GM21737 (cell line): ENCODE measurements around the gene GPC6.

ENCODE experiments used
- ATAC-seq: cut with Tn5 transposase; IDR thresholded peaks from one replicate; pipeline ENCODE4 v1.9.1; 2021; ENCODE audit warnings: mild to moderate bottlenecking, moderate library complexity; ENCODE audit not compliant: unreplicated experiment

GPC6 gene

DNA sequence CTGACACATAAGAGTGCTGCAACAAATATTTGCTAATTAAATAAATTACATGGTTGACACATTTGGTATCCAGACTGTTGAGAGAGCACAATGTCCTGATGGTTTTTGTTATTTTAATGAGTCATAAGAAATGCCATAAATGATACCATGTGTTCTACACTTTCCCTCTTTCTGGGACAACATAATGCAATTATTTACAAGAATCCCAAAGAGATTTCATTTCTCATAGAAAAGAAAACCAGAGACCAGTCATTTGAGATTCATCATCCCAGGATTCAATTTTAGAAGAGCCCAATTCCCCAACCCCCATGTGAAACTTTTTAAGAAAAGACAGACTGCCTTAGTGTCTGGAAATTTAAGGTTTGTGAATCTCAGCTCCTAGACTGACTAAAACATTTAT is 853.3 kb downstream of the GPC6 start:
- no peak for ATAC-seq

DNA sequence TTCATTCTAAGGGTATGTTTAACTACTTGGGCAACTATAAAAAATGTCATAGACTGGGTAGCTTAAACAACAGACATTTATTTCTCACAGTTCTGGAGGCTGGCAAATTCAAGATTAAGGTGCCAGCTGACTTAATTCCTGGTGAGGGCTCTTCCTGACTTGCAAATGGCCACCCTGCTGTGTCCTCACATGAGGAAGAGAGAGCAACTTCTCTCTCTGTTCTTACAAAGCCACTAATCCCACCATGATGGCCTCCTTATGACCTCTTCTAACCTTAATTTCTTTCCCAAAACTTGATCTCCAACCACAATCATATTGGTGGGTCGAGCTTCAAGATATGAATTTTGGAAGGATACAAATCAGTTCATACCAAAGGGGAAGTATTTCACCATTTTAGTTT is 853.9 kb downstream of the GPC6 start:
- no peak for ATAC-seq

DNA sequence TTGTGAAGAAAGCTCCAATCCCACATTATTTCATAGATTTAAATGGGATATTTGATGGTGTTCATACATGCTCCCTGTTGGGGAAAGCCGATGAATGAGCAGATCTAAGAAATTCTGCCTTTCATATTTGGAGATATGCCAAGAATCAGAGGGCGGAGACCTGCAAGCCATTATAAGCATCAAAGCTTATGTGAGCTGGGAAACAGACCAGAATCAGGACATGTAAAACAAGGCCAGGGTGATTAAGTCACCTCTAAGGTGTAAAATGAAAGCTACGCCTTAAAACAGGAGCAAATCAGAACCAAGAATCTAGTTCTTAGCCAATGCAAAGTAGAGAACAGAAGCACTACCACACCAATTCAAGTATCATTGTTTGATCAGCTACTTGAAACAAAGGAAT is 860.5 kb downstream of the GPC6 start:
- ATAC-seq = no peak

DNA sequence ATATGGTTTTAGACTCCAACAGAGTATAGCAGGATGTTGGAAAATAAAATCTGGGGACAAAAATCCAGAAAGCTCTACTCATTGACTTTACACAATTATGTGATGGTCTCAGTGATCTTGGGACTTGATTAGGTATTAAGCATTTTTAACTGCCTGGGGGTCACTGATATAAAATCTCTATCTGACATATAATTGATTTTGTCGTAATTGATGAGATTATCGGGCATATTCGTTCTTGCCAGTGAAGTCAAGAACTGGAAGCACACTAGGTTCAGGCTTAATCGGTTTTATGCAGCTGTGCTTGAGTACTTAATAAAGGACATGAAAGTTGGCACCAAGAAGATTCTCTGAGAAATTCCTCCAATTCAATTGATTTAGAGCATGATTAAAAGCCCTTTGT is 862.1 kb downstream of the GPC6 start:
- ATAC-seq = no peak

DNA sequence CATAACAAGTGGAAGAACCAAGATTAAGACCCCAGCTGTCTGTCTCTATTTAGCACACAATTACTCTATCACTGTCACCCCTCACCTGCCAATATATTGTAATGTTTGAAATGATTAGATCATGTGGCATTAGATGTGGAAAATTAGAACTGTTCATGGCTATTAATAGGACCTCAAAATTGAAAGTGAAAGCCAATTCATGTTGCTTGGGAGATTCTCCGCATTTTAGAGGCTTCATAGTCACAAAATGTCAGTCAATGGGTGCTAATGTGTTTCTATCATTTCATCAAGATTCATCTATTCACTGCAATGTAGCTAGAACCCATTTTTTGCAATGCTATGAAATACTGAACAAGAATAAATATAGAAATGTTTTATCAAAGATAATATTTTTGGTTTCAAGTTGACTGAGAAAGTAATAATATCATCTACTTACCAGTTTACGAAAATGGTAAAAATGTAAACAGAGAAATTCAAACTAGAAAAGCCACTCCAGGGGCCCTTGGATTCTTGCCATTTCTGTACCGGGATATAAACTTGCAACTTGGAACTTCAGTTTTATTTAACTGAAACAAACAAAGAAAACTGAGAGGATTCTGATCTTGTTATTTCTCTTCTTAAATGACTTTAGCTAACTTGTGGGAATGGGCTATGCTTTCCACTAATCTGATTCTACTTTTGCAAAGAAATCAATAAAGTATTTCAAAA is 864.3 kb downstream of the GPC6 start:
- no peak for ATAC-seq

- no peak for ATAC-seq
These were observed 867.2 kb downstream of the GPC6 start for GRCh38 chr13:94093652-94094315.

DNA sequence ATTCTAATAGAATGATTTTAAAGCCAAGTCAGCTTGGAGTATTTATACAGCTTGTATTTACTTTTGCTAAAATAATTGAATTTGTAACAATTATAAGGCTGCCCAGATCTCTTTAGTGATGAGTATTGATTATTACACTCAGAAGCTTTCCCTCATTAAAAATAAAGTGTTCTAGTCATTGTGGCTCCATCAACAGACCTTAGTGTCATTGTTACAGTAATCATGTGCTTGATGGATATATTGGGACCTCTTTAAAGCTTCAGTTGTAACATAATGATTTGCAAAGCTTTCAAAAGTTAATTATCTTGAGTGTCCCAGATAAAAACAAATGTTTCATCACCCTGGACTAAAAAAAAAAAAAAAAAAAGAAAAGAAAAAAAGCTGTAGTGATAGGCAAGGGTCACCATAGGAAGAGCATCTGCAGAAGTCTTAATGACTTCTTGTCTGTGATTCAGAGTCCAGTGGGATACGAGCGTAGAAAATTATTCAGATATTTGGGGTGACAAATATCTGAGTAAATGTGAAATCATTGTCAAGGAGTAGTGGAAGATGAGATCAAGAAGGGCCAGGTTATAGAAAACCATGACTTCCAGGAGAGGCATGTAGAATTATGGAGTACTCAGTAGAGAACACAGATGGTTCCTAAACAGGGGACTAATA is 883.2 kb downstream of the GPC6 start:
- no peak for ATAC-seq

DNA sequence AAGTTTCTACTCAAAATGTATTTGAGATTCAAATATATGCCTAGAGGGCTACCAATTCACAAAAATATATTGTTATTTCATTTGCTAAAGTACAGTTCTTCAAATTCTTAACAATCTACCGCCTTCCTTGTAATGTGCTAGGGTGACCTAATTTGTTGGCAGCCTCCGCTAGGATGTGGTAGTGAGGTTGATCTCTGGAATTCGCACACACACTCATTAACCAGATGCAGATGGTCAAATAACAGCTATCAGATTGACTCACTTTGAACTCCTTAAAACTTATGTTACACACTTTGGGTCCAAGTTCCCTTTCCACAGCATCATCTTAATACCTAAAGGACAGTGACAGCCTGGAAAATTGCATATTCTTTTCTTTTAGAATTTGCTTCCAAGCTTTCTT is 885.6 kb downstream of the GPC6 start:
- no peak for ATAC-seq

GRCh38 chr13:94112731-94113130 is 886.1 kb downstream of the GPC6 start:
- ATAC-seq = no peak

GRCh38 chr13:94113245-94113644 is 886.6 kb downstream of the GPC6 start:
- ATAC-seq = no peak

- ATAC-seq = no peak
These were observed 887.6 kb downstream of the GPC6 start for GRCh38 chr13:94114166-94114565.

GRCh38 chr13:94115054-94115453 is 888.4 kb downstream of the GPC6 start:
- no peak for ATAC-seq

DNA sequence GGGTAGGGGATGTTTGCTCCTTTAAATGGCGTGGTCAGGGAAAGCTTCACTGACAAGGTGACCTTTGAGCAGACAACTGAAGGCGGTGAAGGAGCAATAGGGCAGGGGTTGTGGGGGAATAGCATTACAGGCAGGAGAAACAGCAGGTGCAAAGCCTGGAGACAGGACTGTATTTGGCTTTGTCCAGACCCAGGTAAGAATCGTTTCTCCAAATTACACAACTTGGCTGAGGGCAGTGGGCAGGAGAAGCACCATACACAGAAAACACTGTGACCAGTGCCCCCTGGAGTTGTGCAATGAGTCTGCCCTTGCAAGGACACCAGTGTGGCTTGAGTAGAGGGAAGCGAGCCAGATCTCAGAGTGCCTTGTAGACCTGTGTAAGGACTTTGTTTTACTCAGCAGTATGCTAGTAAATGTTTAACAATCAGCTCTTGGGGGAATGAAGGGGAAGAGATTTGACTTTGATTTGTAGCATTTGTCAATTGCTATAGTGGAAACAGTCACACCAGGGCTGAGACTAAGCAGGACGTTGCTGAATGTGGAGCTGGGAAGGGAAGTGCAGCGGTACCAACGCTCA is 892.8 kb downstream of the GPC6 start:
- ATAC-seq = no peak

DNA sequence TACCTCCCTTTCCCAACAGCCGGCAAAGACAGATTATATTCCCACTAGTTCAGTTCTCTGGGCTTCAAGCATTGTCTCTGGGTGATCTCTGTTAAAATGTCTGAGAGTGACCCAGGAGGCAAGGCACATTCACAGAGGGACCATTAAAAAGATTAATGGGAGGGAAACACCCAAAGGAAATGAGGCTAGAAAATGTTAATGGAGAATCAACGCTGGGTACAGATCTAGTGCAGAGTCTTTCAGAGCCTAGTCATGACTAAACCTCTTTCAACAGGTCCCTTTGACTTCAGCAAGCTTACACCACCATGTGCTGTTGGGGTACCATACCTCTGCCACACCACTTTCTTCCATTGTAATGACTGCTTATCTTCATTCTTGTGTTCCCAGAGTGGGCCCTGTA is 894.3 kb downstream of the GPC6 start:
- no peak for ATAC-seq

- no peak for ATAC-seq
These were observed 895.1 kb downstream of the GPC6 start for GRCh38 chr13:94121686-94122085.

GRCh38 chr13:94122300-94122915 is 895.8 kb downstream of the GPC6 start:
- no peak for ATAC-seq

- no peak for ATAC-seq
These were observed 897.0 kb downstream of the GPC6 start for GRCh38 chr13:94123557-94123956.

- no peak for ATAC-seq
These were observed 901.8 kb downstream of the GPC6 start for GRCh38 chr13:94128430-94128829.

- no peak for ATAC-seq
These were observed 902.9 kb downstream of the GPC6 start for GRCh38 chr13:94129490-94129894.

DNA sequence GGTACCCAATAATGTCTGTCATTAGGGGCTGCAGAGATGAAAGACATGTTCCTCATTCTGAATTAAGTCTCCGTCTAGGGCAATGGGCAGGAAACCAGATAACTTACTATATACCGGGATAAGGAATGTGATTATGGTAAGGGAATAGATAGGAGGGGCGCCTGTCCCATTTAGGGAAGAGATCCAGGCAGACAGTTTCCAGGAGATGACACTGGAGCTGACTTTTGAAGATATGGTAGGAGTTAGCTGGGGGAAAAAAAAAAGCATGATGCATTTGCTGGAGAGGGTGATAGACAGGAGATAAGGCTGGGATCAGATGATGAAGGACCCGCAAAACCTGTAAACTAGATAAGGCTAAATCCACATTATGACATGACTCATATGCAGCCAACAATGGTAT is 912.2 kb downstream of the GPC6 start:
- ATAC-seq = no peak

DNA sequence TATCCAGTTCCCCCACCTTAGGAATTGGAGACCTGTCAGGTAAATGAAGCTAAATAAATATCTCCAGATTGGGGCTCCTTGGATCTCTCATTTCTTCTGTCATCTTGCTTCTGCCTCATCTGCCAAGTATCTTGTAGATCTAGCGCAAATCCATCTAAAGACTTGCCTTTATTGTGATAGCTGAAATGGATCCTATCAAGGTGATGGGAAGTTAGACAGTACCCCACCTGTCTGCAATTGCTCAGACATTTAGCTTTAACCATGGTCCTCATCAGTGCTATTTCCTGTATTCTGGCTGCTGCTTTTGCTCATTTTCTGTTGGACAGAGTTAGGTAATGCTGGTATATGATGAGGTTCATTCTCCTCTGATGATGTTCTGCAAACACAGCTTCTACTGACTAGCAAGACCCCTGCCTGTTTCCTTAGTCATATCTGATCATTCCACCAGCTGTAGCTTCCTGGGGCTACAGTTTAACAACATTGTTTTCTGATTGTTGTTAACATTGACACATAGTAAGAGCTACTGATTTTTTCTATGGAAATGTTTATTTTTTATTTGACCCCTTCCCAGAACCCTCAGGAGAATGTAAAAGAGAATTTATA is 912.9 kb downstream of the GPC6 start:
- no peak for ATAC-seq
